Ovary (tissue), 3 donors: ENCODE results near the gene METTL16.

ENCODE experiments used
- CTCF ChIP-seq, 3 donors: fragments of 450-650 bp in 2 of 3; fragments of 200-600 bp in 1 of 3; IDR thresholded peaks; one replicate each; pipeline versions ENCODE4 v1.5.1 to v1.8.0; 2016 to 2022; ENCODE audit warnings: antibody characterized with exemption in 3 of 3, mild to moderate bottlenecking in 1 of 3
- EP300 ChIP-seq: sonication (generic); formaldehyde crosslinking; IDR thresholded peaks from one replicate; pipeline ENCODE4 v1.6.1; 2017; ENCODE audit warnings: antibody characterized with exemption
- POLR2A ChIP-seq: fragments of 450-650 bp; IDR thresholded peaks from one replicate; pipeline ENCODE4 v1.6.1; 2017; ENCODE audit warnings: antibody characterized with exemption, mild to moderate bottlenecking, moderate library complexity
- donor health status: DM: no; HTN: no; CAD: no.

GRCh38 chr17:2459917-2460271, 51.8 kb downstream of the METTL16 start:
- TF ChIP-seq POLR2A (no peak), CTCF (IDR thresholded peaks at IDR 0.05) (no peak), EP300 (no peak)
